SK-N-SH treated with all-trans-retinoic acid at 6 μM for 48 hours (cell line): ENCODE results near the gene CDR2.

Experiments used
- ATAC-seq: fragments of 200-7000 bp; cut with Tn5 transposase; 3 replicates; pipeline ENCODE4 v1.9.1; 2020; ENCODE audit warnings: mild to moderate bottlenecking, moderate library complexity
- CSDC2 ChIP-seq: fragments of 250-450 bp; sonication (Bioruptor Pico); IDR thresholded peaks from 2 replicates; pipeline ENCODE4 v1.5.0; 2020; ENCODE audit warnings: mild to moderate bottlenecking, moderate library complexity
- CSRNP3 ChIP-seq: fragments of 250-450 bp; sonication (Bioruptor Pico); IDR thresholded peaks from 2 replicates; pipeline ENCODE4 v1.5.1; 2021; ENCODE audit warnings: mild to moderate bottlenecking, moderate library complexity
- ESRRG ChIP-seq: fragments of 250-450 bp; sonication (Bioruptor Pico); IDR thresholded peaks from 2 replicates; pipeline ENCODE4 v1.6.1; 2021; ENCODE audit warnings: mild to moderate bottlenecking
- GLIS3 ChIP-seq: fragments of 250-450 bp; sonication (Bioruptor Pico); IDR thresholded peaks from 2 replicates; pipeline ENCODE4 v1.5.0; 2020; ENCODE audit warnings: mild to moderate bottlenecking, moderate library complexity
- ISL1 ChIP-seq: fragments of 250-450 bp; sonication (Bioruptor Pico); IDR thresholded peaks from 2 replicates; pipeline ENCODE4 v2.1.2; 2022; ENCODE audit warnings: mild to moderate bottlenecking, moderate library complexity
- OSR1 ChIP-seq: fragments of 250-450 bp; sonication (Bioruptor Pico); IDR thresholded peaks from 2 replicates; pipeline ENCODE4 v1.8.0; 2022; ENCODE audit warnings: moderate library complexity, mild to moderate bottlenecking, inconsistent platforms
- PATZ1 ChIP-seq: fragments of 250-450 bp; sonication (Bioruptor Pico); IDR thresholded peaks from 2 replicates; pipeline ENCODE4 v1.8.0; 2020; ENCODE audit warnings: mild to moderate bottlenecking, moderate library complexity, borderline replicate concordance
- POU6F1 ChIP-seq: fragments of 250-450 bp; sonication (Bioruptor Pico); IDR thresholded peaks from 2 replicates; pipeline ENCODE4 v1.8.0; 2021; ENCODE audit warnings: low read depth, mild to moderate bottlenecking, moderate library complexity, borderline replicate concordance
- PPARA ChIP-seq: fragments of 250-450 bp; sonication (Bioruptor Pico); IDR thresholded peaks from 2 replicates; pipeline ENCODE4 v1.5.0; 2020; ENCODE audit warnings: mild to moderate bottlenecking, borderline replicate concordance
- RARB ChIP-seq: fragments of 250-450 bp; sonication (Bioruptor Pico); IDR thresholded peaks from 2 replicates; pipeline ENCODE4 v1.8.0; 2021; ENCODE audit warnings: mild to moderate bottlenecking, moderate library complexity
- SNAI2 ChIP-seq: fragments of 250-450 bp; sonication (Bioruptor Pico); IDR thresholded peaks from 2 replicates; pipeline ENCODE4 v1.5.0; 2020; ENCODE audit warnings: mild to moderate bottlenecking, moderate library complexity
- TCF4 ChIP-seq: fragments of 250-450 bp; sonication (Bioruptor Pico); IDR thresholded peaks from 2 replicates; pipeline ENCODE4 v1.8.0; 2021; ENCODE audit warnings: mild to moderate bottlenecking, moderate library complexity, borderline replicate concordance
- TOX ChIP-seq: fragments of 250-450 bp; sonication (Bioruptor Pico); IDR thresholded peaks from 2 replicates; pipeline ENCODE4 v1.8.0; 2021; ENCODE audit warnings: mild to moderate bottlenecking, moderate library complexity, borderline replicate concordance
- TSHZ2 ChIP-seq: fragments of 250-450 bp; sonication (Bioruptor Pico); IDR thresholded peaks from 2 replicates; pipeline ENCODE4 v1.5.0; 2020; ENCODE audit warnings: mild to moderate bottlenecking, moderate library complexity
- ZC3H10 ChIP-seq: fragments of 250-450 bp; sonication (Bioruptor Pico); IDR thresholded peaks from 2 replicates; pipeline ENCODE4 v1.5.1; 2021; ENCODE audit warnings: mild to moderate bottlenecking, moderate library complexity
- ZFP3 ChIP-seq: fragments of 250-450 bp; sonication (Bioruptor Pico); IDR thresholded peaks from 2 replicates; pipeline ENCODE4 v1.5.0; 2020; ENCODE audit warnings: mild to moderate bottlenecking, moderate library complexity
- ZFP30 ChIP-seq: fragments of 450-650 bp; formaldehyde crosslinking; IDR thresholded peaks from 2 replicates; pipeline ENCODE4 v1.5.0; 2022; ENCODE audit warnings: mild to moderate bottlenecking, moderate library complexity
- ZNF565 ChIP-seq: fragments of 450-650 bp; formaldehyde crosslinking; conservative IDR thresholded peaks from 2 replicates; pipeline ENCODE4 v1.5.0; 2020; ENCODE audit warnings: low read depth, mild to moderate bottlenecking, moderate library complexity
- ZNF70 ChIP-seq: fragments of 450-650 bp; formaldehyde crosslinking; IDR thresholded peaks from 2 replicates; pipeline ENCODE4 v1.5.0; 2020; ENCODE audit warnings: mild to moderate bottlenecking, moderate library complexity
- ZNF8 ChIP-seq: fragments of 450-650 bp; formaldehyde crosslinking; IDR thresholded peaks from 2 replicates; pipeline ENCODE4 v1.5.0; 2020; ENCODE audit warnings: mild to moderate bottlenecking, moderate library complexity

Gene CDR2

GRCh38 chr16:22374311-22375116 is at the start of gene CDR2:
Gene CDR2 (minus strand): TSS chr16:22374619. CDS start chr16:22374309, 310 bp downstream.
- 0 out of 2 replicates have a peak, but pooled peaks have one; percentile 48 for TF ChIP-seq ZFP3
- TF ChIP-seq SNAI2 (CRISPR knock-in tag): no peak
- TF ChIP-seq GLIS3: peak; percentile 52; the same call in 1 of the 2 replicates
- TF ChIP-seq, all 23 proteins: peak for 2
- peak; percentile 91 for ATAC-seq

- ATAC-seq: no peak
- no peak for TF ChIP-seq RARB (CRISPR knock-in tag)
- no peak for TF ChIP-seq PATZ1 (CRISPR knock-in tag)
- TF ChIP-seq GLIS3: no peak
- no peak for TF ChIP-seq PPARA (CRISPR knock-in tag)
- TF ChIP-seq TOX (CRISPR knock-in tag): no peak
- TF ChIP-seq ISL1 (CRISPR knock-in tag): no peak
- TF ChIP-seq ESRRG (CRISPR knock-in tag): no peak
- no peak for TF ChIP-seq ZFP30
- no peak for TF ChIP-seq ZNF565 (CRISPR knock-in tag)
- TF ChIP-seq POU6F1 (CRISPR knock-in tag): no peak
- TF ChIP-seq ZNF8 (CRISPR knock-in tag): no peak
- TF ChIP-seq OSR1 (CRISPR knock-in tag): no peak
- no peak for TF ChIP-seq CSRNP3
- no peak for TF ChIP-seq TCF4 (CRISPR knock-in tag)
- no peak for TF ChIP-seq CSDC2 (CRISPR knock-in tag)
- no peak for TF ChIP-seq ZC3H10 (CRISPR knock-in tag)
- TF ChIP-seq SNAI2 (CRISPR knock-in tag): no peak
- no peak for TF ChIP-seq ZNF70 (CRISPR knock-in tag)
- TF ChIP-seq TSHZ2 (CRISPR knock-in tag): no peak
- TF ChIP-seq ZFP3: no peak
Observed at GRCh38 chr16:22423716-22424115, 49.3 kb upstream of the CDR2 start.

- TF ChIP-seq PATZ1 (CRISPR knock-in tag) (no peak), ESRRG (CRISPR knock-in tag) (no peak), TCF4 (CRISPR knock-in tag) (no peak), TOX (CRISPR knock-in tag) (no peak), PPARA (CRISPR knock-in tag) (no peak), SNAI2 (CRISPR knock-in tag) (no peak), ZFP30 (no peak)
- TF ChIP-seq, all 23 proteins: peak for 0
- ATAC-seq: no peak
Observed at GRCh38 chr16:22421136-22421535, 46.7 kb upstream of the CDR2 start.
